Measurements from ENCODE around the gene TRIM38.

TRIM38 gene

GRCh38 chr6:26025894-26026832 is 63.6 kb downstream of the TRIM38 start:
- Histone ChIP-seq H3K79me2 (ENCODE audit: insufficient read depth, low read depth) (peaks cover 8% of the 10 kb centered on the region), H3K4me1 (ENCODE audit: low read depth, poor library complexity, severe bottlenecking) (peaks cover 48% of the 10 kb centered on the region), H3K4me2 (peak overlapping the region; percentile 84), H3K27ac (peak overlapping the region; percentile 99), H3K27me3 (ENCODE audit: insufficient read depth, low read depth) (no peaks in the 10 kb centered on the region), H3K4me3 (IDR thresholded peaks at IDR 0.05; ENCODE audit: insufficient read depth, low read depth, low read length) (no peak overlapping the region), H3K9ac (peak overlapping the region; percentile 98), H4K20me1 (ENCODE audit: insufficient read depth) (no peaks in the 10 kb centered on the region), H2AFZ (ENCODE audit: low read depth) (peak overlapping the region; percentile 21; the same call in 1 of the 2 replicates), H3K36me3 (ENCODE audit: insufficient read depth) (no peaks in the 10 kb centered on the region)
- TF ChIP-seq CTCF (conservative IDR thresholded peaks at IDR 0.05; ENCODE audit: low read depth, low read length), result peak; percentile 92

DNA sequence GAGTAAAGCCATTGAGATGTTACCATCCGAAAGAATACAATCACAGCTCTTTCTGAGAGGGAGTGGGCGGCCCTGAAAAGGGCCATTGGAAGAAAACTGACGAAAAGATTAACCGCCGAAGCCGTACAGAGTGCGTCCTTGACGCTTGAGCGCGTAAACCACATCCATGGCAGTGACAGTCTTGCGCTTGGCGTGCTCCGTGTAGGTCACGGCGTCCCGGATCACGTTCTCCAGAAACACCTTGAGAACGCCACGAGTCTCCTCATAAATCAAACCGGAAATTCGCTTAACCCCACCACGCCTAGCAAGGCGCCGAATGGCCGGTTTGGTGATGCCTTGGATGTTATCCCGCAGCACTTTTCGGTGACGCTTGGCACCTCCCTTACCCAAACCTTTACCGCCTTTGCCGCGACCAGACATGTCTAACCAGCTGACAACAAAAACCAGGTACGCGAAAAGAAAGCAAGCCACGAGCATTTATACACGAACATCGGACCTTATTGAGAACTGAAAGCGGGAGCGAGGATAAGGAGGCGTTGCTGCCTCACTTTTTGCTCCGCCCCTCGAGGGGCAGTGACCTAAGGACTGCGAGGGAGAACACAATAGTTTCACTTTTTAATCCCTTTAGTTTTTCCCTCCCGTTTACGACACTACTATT is 64.4 kb downstream of the TRIM38 start:
- peak overlapping the region; percentile 98 for H3K9ac ChIP-seq
- peak overlapping the region; percentile 84 for H3K4me2 ChIP-seq
- H3K79me2 ChIP-seq (ENCODE audit: insufficient read depth, low read depth), result peaks cover 14% of the 10 kb centered on the region
- no peak overlapping the region for H3K4me3 ChIP-seq (IDR thresholded peaks at IDR 0.05; ENCODE audit: insufficient read depth, low read depth, low read length)
- peak overlapping the region; percentile 99 for H3K27ac ChIP-seq
- TF ChIP-seq CTCF (conservative IDR thresholded peaks at IDR 0.05; ENCODE audit: low read depth, low read length), result no peak
- no peaks in the 10 kb centered on the region for H3K27me3 ChIP-seq (ENCODE audit: insufficient read depth, low read depth)
- H4K20me1 ChIP-seq (ENCODE audit: insufficient read depth), result no peaks in the 10 kb centered on the region
- H3K4me1 ChIP-seq (ENCODE audit: low read depth, poor library complexity, severe bottlenecking), result peaks cover 48% of the 10 kb centered on the region
- no peaks in the 10 kb centered on the region for H3K36me3 ChIP-seq (ENCODE audit: insufficient read depth)
- H2AFZ ChIP-seq (ENCODE audit: low read depth), result peak overlapping the region; percentile 21

- peak overlapping the region; percentile 98 for H3K9ac ChIP-seq
- H3K4me2 ChIP-seq, result peak overlapping the region; percentile 84
- TF ChIP-seq CTCF (conservative IDR thresholded peaks at IDR 0.05; ENCODE audit: low read depth, low read length), result no peak
- no peaks in the 10 kb centered on the region for H3K36me3 ChIP-seq (ENCODE audit: insufficient read depth)
- H3K27me3 ChIP-seq (ENCODE audit: insufficient read depth, low read depth), result no peaks in the 10 kb centered on the region
- H3K27ac ChIP-seq, result peak overlapping the region; percentile 99
- no peaks in the 10 kb centered on the region for H4K20me1 ChIP-seq (ENCODE audit: insufficient read depth)
- H3K4me3 ChIP-seq (IDR thresholded peaks at IDR 0.05; ENCODE audit: insufficient read depth, low read depth, low read length), result no peak overlapping the region
- H3K79me2 ChIP-seq (ENCODE audit: insufficient read depth, low read depth), result peaks cover 14% of the 10 kb centered on the region
- peak overlapping the region; percentile 21 for H2AFZ ChIP-seq (ENCODE audit: low read depth)
- peaks cover 41% of the 10 kb centered on the region for H3K4me1 ChIP-seq (ENCODE audit: low read depth, poor library complexity, severe bottlenecking)
Measured at GRCh38 chr6:26027491-26028211, 65.0 kb downstream of the TRIM38 start.

DNA sequence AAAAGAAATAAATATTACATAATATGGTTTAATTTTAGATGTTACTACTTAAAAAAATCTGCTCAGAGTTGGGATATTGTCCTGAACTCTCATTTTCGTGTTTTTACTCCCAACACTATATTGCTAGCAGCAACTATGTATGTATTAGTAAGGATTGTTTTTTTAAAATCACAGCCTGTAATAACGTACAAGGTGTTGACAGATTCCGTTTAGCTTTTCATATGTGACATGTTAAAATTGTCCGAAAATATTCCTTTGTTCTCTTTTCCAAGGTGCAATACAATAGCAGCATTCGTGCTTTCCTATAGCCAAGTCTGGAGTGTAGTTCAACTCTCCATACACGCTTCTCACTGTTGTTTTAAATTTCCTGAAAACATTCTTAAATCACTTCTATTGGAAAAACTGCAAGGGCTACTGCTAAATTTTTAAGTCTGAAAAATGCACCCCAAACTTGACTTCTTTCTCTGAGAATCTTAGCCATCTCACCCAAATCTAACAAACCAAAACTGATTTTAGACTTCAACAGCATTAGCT is 65.7 kb downstream of the TRIM38 start:
- Histone ChIP-seq H3K4me3 (IDR thresholded peaks at IDR 0.05; ENCODE audit: insufficient read depth, low read depth, low read length) (no peak overlapping the region), H3K4me1 (ENCODE audit: low read depth, poor library complexity, severe bottlenecking) (peaks cover 40% of the 10 kb centered on the region)

More for the DNA sequence above, 65.7 kb downstream of the TRIM38 start:
- peak overlapping the region; percentile 84 for H3K4me2 ChIP-seq
- H3K9ac ChIP-seq, result peak overlapping the region; percentile 98; the same call in 1 of the 2 replicates
- H3K36me3 ChIP-seq (ENCODE audit: insufficient read depth), result no peaks in the 10 kb centered on the region
- no peaks in the 10 kb centered on the region for H4K20me1 ChIP-seq (ENCODE audit: insufficient read depth)
- H3K27ac ChIP-seq, result peak overlapping the region; percentile 99; the same call in 1 of the 2 replicates
- no peak for TF ChIP-seq CTCF (conservative IDR thresholded peaks at IDR 0.05; ENCODE audit: low read depth, low read length)
- H3K79me2 ChIP-seq (ENCODE audit: insufficient read depth, low read depth), result peaks cover 14% of the 10 kb centered on the region
- H3K27me3 ChIP-seq (ENCODE audit: insufficient read depth, low read depth), result no peaks in the 10 kb centered on the region
- H2AFZ ChIP-seq (ENCODE audit: low read depth), result no peak overlapping the region
